NCI-H1092 treated with DMSO at 0.1 percent for 48 hours (cell line): Measurements from ENCODE around the gene SULT2B1.
"Not testable (repeated sequence)": the region's sequence is repeated elsewhere in the genome, so short reads cannot be mapped to it uniquely, and the experiment has no call there.

Experiments used
- DNase-seq: peaks from one replicate; lab custom pipeline; 2025; lab: John Stamatoyannopoulos, UW

The SULT2B1 gene

GRCh38 chr19:48558018-48558684, 6.2 kb downstream of the SULT2B1 start:
- DNase-seq, result no peak

GRCh38 chr19:48560095-48560530, 8.1 kb downstream of the SULT2B1 start:
- no peak for DNase-seq

GRCh38 chr19:48561412-48561811, 9.4 kb downstream of the SULT2B1 start:
- no peak for DNase-seq

GRCh38 chr19:48565090-48565489, 13.1 kb downstream of the SULT2B1 start:
- DNase-seq, result no peak

- no peak for DNase-seq
Observed at GRCh38 chr19:48568345-48568886, 16.4 kb downstream of the SULT2B1 start.

- no peak for DNase-seq
Observed at GRCh38 chr19:48569814-48570213, 17.8 kb downstream of the SULT2B1 start.

- DNase-seq, result peak; percentile 36
Observed at GRCh38 chr19:48571378-48572162, 19.6 kb downstream of the SULT2B1 start.

- DNase-seq, result no peak
Observed at GRCh38 chr19:48573163-48573505, 21.2 kb downstream of the SULT2B1 start.

- DNase-seq, result no peak
Observed at GRCh38 chr19:48575931-48576622, 24.1 kb downstream of the SULT2B1 start.

GRCh38 chr19:48577908-48578307, 25.9 kb downstream of the SULT2B1 start:
- not testable (repeated sequence) for DNase-seq

- no peak for DNase-seq
Observed at GRCh38 chr19:48578891-48579290, 26.9 kb downstream of the SULT2B1 start.

- no peak for DNase-seq
Observed at GRCh38 chr19:48582168-48582567, 30.2 kb downstream of the SULT2B1 start.

GRCh38 chr19:48587387-48587786, 35.4 kb downstream of the SULT2B1 start:
- DNase-seq, result no peak

GRCh38 chr19:48588670-48589401, 36.9 kb downstream of the SULT2B1 start:
- DNase-seq, result peak; percentile 34

GRCh38 chr19:48591021-48591420, 39.0 kb downstream of the SULT2B1 start:
- no peak for DNase-seq

- DNase-seq, result no peak
Observed at GRCh38 chr19:48595171-48595570, 43.2 kb downstream of the SULT2B1 start.

- no peak for DNase-seq
Observed at GRCh38 chr19:48595833-48596232, 43.9 kb downstream of the SULT2B1 start.

GRCh38 chr19:48596237-48596636, 44.3 kb downstream of the SULT2B1 start:
- DNase-seq, result no peak

- DNase-seq, result no peak
Observed at GRCh38 chr19:48596679-48597465, 44.9 kb downstream of the SULT2B1 start.

- DNase-seq, result no peak
Observed at GRCh38 chr19:48598996-48599700, 47.2 kb downstream of the SULT2B1 start.
